Measurements from ENCODE around the gene P2RX2.

DNA sequence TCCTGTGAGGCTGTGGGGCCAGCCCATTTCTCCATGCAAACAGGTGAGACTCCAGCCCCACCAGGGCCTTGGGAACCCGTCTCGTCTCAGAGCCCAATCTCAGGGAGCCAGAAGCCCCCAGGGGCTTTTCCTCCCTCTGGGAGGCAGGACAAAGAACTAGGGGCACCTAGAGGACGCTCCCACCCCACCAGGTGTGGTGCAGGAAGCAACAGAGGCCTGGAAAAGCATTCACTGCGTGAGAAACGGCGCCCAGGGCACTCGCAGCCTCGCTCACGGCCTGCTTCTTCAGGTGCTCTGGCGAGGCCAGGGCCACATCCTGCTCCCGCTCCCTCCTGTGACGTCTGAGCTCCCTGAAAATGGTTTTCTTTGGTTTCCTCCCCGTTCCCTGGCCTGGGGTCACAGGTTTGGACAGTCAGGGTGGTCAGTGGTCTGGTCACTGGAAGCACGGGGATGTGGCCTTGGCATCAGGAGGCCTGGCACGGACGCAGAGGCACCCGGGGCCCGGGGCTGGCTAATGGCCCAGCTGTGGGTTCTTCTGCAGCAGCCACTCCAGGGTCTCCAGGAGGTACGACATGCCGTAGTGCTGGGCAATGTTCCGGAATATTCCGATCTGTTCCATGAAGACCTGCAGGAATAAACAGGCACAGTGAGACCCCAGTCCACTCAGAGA lies 5.7 kb downstream of the P2RX2 start:
- TF ChIP-seq, protein P1, sequence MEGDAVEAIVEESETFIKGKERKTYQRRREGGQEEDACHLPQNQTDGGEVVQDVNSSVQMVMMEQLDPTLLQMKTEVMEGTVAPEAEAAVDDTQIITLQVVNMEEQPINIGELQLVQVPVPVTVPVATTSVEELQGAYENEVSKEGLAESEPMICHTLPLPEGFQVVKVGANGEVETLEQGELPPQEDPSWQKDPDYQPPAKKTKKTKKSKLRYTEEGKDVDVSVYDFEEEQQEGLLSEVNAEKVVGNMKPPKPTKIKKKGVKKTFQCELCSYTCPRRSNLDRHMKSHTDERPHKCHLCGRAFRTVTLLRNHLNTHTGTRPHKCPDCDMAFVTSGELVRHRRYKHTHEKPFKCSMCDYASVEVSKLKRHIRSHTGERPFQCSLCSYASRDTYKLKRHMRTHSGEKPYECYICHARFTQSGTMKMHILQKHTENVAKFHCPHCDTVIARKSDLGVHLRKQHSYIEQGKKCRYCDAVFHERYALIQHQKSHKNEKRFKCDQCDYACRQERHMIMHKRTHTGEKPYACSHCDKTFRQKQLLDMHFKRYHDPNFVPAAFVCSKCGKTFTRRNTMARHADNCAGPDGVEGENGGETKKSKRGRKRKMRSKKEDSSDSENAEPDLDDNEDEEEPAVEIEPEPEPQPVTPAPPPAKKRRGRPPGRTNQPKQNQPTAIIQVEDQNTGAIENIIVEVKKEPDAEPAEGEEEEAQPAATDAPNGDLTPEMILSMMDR (IDR thresholded peaks at IDR 0.05; ENCODE audit: insufficient read depth, low read depth, low read length) = no peak
- TF ChIP-seq EZH2 (IDR thresholded peaks at IDR 0.05; ENCODE audit: insufficient read depth, low read length) = no peak

Data from astrocyte (in vitro differentiated cells and primary cell).